22Rv1 (cell line): ENCODE measurements around the gene COX7A1.
A peak's percentile ranks its signal among the peaks of the same experiment; 100 is the strongest.

Experiments
- H3K27ac ChIP-seq: fragments of 450-650 bp; 2 replicates; pipeline ENCODE4 v1.5.1; 2017
- CTCF ChIP-seq: fragments of 450-650 bp; IDR thresholded peaks from 2 replicates; pipeline ENCODE4 v1.5.1; 2017; ENCODE audit warnings: mild to moderate bottlenecking
- ZFX ChIP-seq: fragments of 450-650 bp; IDR thresholded peaks from 2 replicates; pipeline ENCODE4 v1.6.1; 2017; ENCODE audit warnings: antibody characterized with exemption, borderline replicate concordance

COX7A1 gene

GRCh38 chr19:36172852-36173251, 20.6 kb upstream of the COX7A1 start:
- TF ChIP-seq ZFX (no peak), CTCF (no peak)
- H3K27ac ChIP-seq: no peak overlapping the region

- peak overlapping the region; percentile 92 for H3K27ac ChIP-seq
- TF ChIP-seq CTCF: no peak
- no peak for TF ChIP-seq ZFX
Measured at GRCh38 chr19:36169084-36169760, 17.0 kb upstream of the COX7A1 start.

GRCh38 chr19:36163813-36164212, 11.6 kb upstream of the COX7A1 start:
- TF ChIP-seq CTCF (no peak), ZFX (no peak)
- peak overlapping the region; percentile 92; the same call in 1 of the 2 replicates for H3K27ac ChIP-seq

GRCh38 chr19:36160821-36161596, 8.8 kb upstream of the COX7A1 start:
- peak overlapping the region; percentile 20; the same call in 1 of the 2 replicates for H3K27ac ChIP-seq
- TF ChIP-seq CTCF (no peak), ZFX (no peak)

- H3K27ac ChIP-seq: 0 out of 2 replicates have a peak overlapping the region, but pooled peaks have one; percentile 7
- TF ChIP-seq ZFX (no peak), CTCF (no peak)
Measured at GRCh38 chr19:36153126-36153525, 879 bp upstream of the COX7A1 start.

GRCh38 chr19:36152019-36152351, 262 bp downstream of the COX7A1 start:
- H3K27ac ChIP-seq: no peak overlapping the region
- TF ChIP-seq CTCF: no peak
- TF ChIP-seq ZFX: no peak
